ENCODE results near the gene MREG.

MREG gene

DNA sequence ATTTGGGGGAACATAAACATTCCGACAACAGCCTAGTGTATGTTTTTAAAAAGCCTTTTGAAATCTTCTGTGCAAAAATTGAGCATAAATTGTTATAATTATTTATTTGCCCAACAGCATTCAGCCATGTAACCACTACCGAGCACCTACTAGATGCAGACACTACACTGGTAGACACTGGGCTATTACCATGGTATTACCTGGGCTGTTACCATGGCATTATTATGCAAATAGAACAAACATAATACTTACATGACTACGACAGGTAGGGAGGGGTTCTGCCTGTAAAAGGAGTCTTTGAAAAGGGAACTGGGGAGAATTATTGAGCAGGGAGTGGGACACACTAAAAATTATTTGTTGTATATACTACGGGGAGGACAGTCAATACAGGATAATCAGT is 116.4 kb downstream of the MREG start:
- Histone ChIP-seq H3K27me3 (no peaks in the 10 kb centered on the region), H3K36me3 (no peaks in the 10 kb centered on the region), H3K9me3 (no peaks in the 10 kb centered on the region), H3K4me1 (peaks cover 3% of the 10 kb centered on the region), H3K4me3 (ENCODE audit: low read depth, low read length) (no peak overlapping the region)
- TF ChIP-seq, protein P1, sequence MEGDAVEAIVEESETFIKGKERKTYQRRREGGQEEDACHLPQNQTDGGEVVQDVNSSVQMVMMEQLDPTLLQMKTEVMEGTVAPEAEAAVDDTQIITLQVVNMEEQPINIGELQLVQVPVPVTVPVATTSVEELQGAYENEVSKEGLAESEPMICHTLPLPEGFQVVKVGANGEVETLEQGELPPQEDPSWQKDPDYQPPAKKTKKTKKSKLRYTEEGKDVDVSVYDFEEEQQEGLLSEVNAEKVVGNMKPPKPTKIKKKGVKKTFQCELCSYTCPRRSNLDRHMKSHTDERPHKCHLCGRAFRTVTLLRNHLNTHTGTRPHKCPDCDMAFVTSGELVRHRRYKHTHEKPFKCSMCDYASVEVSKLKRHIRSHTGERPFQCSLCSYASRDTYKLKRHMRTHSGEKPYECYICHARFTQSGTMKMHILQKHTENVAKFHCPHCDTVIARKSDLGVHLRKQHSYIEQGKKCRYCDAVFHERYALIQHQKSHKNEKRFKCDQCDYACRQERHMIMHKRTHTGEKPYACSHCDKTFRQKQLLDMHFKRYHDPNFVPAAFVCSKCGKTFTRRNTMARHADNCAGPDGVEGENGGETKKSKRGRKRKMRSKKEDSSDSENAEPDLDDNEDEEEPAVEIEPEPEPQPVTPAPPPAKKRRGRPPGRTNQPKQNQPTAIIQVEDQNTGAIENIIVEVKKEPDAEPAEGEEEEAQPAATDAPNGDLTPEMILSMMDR (IDR thresholded peaks at IDR 0.05; ENCODE audit: low read depth, low read length) = no peak
- DNase-seq = no peak

DNA sequence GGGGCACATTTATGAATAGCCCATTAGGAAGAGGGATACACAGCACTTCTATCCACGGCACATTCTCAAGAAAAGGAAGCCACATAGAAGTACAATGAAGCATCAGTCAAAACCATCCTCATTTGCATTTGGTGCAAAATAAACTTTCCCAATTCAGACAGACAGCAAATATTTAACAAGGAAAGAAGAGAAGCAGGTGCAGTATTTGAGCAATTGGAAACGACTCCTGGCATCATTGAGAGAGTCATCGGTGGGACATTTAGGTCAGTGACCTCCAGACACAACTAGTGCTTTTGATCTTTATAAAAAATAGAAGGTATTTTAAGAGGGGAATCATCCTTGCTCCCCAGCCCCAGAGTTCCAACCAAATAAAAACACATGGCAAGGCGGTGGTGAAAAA is 118.0 kb downstream of the MREG start:
- H3K27me3 ChIP-seq = no peaks in the 10 kb centered on the region
- H3K9me3 ChIP-seq = no peaks in the 10 kb centered on the region
- TF ChIP-seq, protein P1 (IDR thresholded peaks at IDR 0.05; ENCODE audit: low read depth, low read length) = no peak
- no peak overlapping the region for H3K4me3 ChIP-seq (ENCODE audit: low read depth, low read length)
- no peak for DNase-seq
- H3K4me1 ChIP-seq = peaks cover 3% of the 10 kb centered on the region
- H3K36me3 ChIP-seq = no peaks in the 10 kb centered on the region

All from BE2C (cell line).